DMS79 treated with DMSO at 0.1 percent for 48 hours (cell line): ENCODE measurements around the gene PPP1R3D.
"Not testable (repeated sequence)": the region's sequence is repeated elsewhere in the genome, so short reads cannot be mapped to it uniquely, and the experiment has no call there.

ENCODE experiments used
- DNase-seq: peaks from one replicate; lab custom pipeline; 2025; lab: John Stamatoyannopoulos, UW

PPP1R3D gene

DNA sequence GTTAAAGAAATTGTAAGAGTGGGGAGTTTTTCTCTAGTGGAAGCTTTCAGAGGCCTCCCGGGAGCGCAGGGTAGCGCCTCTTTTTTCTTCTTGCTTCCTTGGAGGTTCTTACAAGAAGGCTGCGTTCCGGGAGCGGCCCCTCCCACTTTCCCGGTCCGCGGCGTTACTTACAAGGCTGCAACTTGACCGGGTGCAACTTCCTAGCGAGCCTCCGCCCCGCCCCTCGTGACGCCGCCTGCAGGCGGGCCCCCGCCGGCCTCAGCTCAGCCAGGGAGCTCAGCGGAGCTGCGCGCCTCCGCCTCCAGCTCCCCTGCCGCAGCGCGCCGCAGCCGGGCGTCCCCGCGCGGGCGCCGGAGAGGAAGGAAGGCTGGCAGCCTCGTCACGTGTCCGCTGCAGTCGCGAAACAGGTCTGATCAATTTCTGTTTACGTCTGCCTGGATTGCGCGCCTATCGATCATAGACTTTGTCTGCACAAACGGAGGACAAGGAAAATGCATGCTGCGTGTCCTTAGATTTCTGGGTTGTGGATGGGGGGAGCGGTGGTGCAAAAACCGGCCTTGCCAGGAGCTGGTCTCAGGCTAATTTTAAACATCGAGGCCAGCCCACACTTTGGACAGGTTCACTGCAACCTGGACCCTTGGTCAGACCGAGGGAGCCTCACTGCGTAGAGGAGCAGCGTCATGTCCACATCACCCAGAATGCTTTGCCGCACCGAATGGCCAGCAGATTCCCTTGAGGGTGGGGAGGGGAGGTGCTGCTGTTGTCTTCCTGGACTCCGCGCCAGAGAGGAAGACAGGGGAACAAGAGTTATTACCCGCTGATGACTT lies at the start of gene PPP1R3D, which contains the start of gene FAM217B:
PPP1R3D (minus strand) TSS at position 177 of the 827 bp plus-strand sequence. CDS start 374 bp downstream, outside the sequence.
FAM217B (plus strand) TSS at position 261 of the 827 bp plus-strand sequence. CDS start 3,555 bp downstream, outside the sequence.
- DNase-seq, result peak; percentile 93

- no peak for DNase-seq
Observed at GRCh38 chr20:59988141-59988540, 48.0 kb upstream of the PPP1R3D start.

DNA sequence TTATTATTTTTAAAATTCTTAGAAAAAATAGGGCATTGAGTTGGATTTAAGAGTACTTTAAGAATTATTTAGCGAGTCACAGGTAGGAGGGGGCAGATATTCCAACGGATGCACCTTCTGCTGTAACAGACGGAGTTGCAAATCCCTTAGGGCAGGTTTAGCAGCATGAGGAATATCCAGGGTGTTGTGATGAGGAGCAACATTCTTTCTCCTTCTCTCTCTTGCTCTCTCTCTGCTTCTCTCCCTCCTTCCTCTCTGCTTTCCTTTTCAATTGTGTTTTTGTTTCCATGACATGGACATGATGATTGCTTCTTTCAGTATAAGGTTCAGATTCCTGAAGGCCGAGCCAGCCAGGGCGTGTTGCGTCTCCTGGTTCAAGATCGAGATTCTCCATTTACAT lies 47.0 kb upstream of the PPP1R3D start:
- no peak for DNase-seq

- no peak for DNase-seq
Observed at GRCh38 chr20:59985864-59986263, 45.8 kb upstream of the PPP1R3D start.

GRCh38 chr20:59985164-59985563 lies 45.1 kb upstream of the PPP1R3D start:
- no peak for DNase-seq

GRCh38 chr20:59984541-59984940 lies 44.4 kb upstream of the PPP1R3D start:
- DNase-seq, result no peak

GRCh38 chr20:59983076-59983475 lies 43.0 kb upstream of the PPP1R3D start:
- DNase-seq, result no peak

GRCh38 chr20:59977086-59977485 lies 37.0 kb upstream of the PPP1R3D start:
- no peak for DNase-seq

- peak; percentile 32 for DNase-seq
Observed at GRCh38 chr20:59976156-59976782, 36.2 kb upstream of the PPP1R3D start.

DNA sequence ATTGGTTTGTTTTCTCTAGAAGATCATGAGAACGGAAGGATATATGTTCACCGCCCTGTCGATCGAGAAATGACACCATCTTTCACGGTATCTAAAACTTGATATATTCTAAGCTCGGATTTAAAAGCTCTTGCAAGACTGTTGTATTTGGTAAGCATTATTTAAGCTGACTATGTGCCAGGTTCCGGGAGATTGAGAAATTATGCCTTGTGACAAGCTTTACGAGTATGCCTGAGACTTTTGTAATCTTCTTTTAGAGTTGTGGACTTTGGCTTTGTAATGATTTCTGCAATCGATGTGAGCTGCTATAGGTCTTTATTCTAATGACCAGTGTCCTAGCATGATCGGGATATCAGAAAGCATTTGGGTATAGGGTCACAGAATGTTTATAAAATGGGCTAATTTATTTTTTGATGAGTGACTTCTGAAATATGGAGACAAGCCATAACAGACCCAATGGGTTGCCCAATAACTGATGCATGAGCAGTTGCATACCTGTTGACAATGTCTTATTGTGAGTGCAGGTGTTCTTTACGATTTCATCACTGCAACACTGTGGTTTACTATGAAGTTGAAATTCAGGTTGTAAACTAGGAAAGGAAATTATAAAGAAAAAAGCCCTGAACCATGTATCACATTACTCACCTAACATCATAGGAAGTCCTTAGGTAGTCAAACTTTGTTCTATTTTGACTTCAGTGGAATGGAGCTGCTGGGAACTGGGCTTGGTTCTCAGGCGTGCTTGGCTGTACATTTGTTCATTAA lies 32.1 kb upstream of the PPP1R3D start:
- no peak for DNase-seq

GRCh38 chr20:59971428-59971827 lies 31.3 kb upstream of the PPP1R3D start:
- DNase-seq, result no peak

- DNase-seq, result no peak
Observed at GRCh38 chr20:59966428-59966827, 26.3 kb upstream of the PPP1R3D start.

GRCh38 chr20:59962155-59962554 lies 22.1 kb upstream of the PPP1R3D start:
- DNase-seq, result no peak

GRCh38 chr20:59961423-59961822 lies 21.3 kb upstream of the PPP1R3D start:
- DNase-seq, result no peak

DNA sequence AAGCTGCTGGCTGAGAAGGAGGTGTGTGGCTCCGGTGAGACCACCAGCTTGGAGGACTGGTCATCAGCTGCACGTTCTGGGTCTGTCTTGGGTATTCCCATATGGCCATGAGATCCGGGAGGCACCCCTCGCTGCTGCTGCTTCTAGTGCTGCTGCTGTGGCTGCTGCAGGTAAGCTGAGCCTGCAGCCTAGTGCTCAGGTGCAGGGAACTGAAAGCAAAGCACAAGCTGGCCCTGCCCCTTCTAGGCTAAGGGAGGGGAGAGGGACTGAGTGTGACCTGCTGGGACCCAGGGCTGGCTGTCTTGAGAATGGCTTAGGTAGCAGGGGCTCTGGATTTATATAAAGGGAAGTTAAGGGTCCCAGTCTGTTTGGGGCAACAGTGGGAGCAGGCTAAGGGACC lies 18.5 kb upstream of the PPP1R3D start:
- DNase-seq, result no peak

DNA sequence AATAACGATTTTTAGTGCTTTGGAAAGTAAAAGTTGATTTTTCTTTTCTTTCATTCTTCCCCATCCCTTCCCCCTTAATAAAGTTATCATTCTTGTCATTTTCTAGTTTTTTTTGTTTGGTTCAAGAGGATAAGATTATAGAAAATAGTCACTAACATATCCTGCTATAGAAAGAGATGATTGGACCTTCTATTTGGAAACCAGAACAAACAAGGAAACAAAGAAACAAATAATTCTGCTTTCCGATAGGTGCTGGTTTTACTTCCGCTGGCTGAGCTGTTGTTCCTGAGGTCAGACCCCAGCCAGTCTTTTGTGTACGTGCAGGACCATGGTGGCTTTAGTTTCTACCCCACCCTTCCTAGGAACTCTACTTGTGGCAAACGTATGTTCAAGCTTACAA lies 18.0 kb upstream of the PPP1R3D start, which contains the start of gene CDH26:
CDH26 (plus strand) TSS at position 301 of the 400 bp plus-strand sequence. CDS start 304 bp downstream, outside the sequence.
- no peak for DNase-seq

DNA sequence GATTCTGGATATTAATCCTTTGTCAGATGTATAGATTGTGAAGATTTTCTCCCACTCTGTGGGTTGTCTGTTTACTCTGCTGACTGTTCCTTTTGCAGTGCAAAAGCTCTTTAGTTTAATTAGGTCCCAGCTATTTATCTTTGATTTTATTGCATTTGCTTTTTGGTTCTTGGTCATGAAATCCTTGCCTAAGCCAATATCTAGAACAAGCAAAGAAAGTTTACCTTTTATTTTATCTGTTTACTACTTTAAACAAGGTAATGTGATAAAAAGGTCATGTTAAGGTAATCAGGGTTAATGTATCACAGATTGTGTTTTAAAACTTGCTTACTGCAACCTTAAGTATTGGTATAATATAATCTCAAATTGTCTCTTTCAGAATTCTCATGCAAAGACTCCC lies 17.5 kb upstream of the PPP1R3D start:
- not testable (repeated sequence) for DNase-seq

- no peak for DNase-seq
Observed at GRCh38 chr20:59955131-59955796, 15.2 kb upstream of the PPP1R3D start.

DNA sequence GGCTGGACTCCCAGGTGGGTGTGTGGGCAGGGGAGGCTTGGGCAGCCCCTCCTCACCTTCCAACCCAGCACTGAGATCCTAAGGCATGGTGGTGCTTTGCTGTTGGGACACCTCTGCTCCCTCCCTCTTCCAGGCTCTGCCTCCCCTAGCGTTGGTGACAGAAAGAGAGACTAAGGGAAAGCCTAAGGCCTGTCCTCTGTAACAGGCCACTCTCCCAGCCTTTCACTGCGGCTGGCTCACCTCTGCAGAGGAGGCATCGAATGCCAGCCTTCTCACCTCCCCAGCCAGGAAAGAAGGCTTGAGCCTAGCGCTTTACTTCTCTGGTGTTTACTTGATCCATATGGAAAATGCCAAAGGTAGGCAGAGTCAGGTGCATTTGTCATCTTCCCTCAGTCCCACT lies 14.6 kb upstream of the PPP1R3D start:
- DNase-seq, result no peak

DNA sequence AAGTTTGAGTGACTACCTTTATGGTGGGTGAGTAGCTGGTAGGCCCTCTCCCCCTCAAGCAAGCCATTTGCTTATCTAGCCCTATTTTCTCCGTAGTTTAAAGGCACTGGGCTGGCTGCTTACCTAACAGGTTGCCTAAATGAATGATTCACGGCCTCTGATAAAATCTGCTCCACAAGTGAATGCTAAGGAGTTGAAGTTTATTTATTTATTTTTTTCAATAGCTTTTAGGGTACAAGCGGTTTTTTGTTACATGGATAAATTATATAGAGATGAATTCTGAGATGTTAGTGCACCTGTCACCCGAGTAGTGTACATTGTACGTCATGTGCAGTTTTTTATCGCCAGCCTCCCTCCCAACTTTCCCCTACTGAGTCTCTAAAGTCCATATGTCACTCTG lies 9.8 kb upstream of the PPP1R3D start:
- DNase-seq, result no peak

GRCh38 chr20:59948828-59949720 lies 9.0 kb upstream of the PPP1R3D start:
- DNase-seq, result peak; percentile 66
